ENCODE measurements around the gene LCE2D. TPM values are rescaled to one million over a fixed set of nuclear protein-coding genes. Genes with fewer than 3 reads are reported as not detected.
"Not testable (repeated sequence)": the region's sequence is repeated elsewhere in the genome, so short reads cannot be mapped to it uniquely, and the experiment has no call there.

LCE2D gene
- total and polyA plus RNA-seq, 2 experiments from 2014 or later = not detected

GRCh38 chr1:152666171-152666570 is 3.0 kb downstream of the LCE2D start:
- not testable (repeated sequence) for H3F3A ChIP-seq (replicated peaks; ENCODE audit: low read depth); H4K20me1 ChIP-seq (replicated peaks; ENCODE audit: insufficient read depth); H3K4me1 ChIP-seq (ENCODE audit: insufficient read depth); H3K9me3 Mint-ChIP-seq; ATAC-seq; H2AFZ ChIP-seq; H3K79me2 ChIP-seq (replicated peaks; ENCODE audit: insufficient read depth); H3K36me3 ChIP-seq (ENCODE audit: insufficient read depth); H3K4me2 ChIP-seq; H3K9me2 ChIP-seq (ENCODE audit: insufficient read depth); DNase-seq (ENCODE audit: low spot score); H3K36me3 Mint-ChIP-seq (ENCODE audit: low read depth); H3K27me3 ChIP-seq (ENCODE audit: insufficient read depth); H3K4me1 Mint-ChIP-seq; H3K4me3 Mint-ChIP-seq; H3K27me3 Mint-ChIP-seq (ENCODE audit: insufficient read depth, low read depth, poor library complexity); H3K4me3 ChIP-seq; H3K27ac Mint-ChIP-seq; H3K27ac ChIP-seq (ENCODE audit: low read depth)

DNA sequence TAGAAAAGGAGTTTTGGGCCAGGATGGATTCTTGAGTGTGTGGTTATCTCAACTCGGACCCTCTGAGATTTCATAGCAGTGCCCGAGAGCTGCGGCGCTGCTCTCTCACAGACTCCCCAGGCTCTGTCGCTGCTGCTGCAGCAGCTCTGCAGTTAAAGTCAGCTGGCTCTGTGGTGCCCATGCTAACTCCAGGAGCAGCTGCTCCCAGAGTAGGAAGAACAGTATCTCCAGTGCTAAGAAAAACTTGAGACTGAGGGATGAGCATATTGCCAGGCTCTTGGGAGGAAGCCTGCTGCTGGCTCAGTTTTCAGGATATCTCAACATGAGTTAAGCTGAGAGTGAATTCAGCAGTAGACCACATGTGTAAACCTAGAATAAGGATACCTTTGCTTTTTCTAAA is 4.5 kb downstream of the LCE2D start:
- no peaks in the 10 kb centered on the region for H3K36me3 ChIP-seq (ENCODE audit: insufficient read depth)
- TF ChIP-seq ZNF114 (CRISPR knock-in tag; IDR thresholded peaks at IDR 0.05) (no peak), CTCF (conservative IDR thresholded peaks at IDR 0.05; ENCODE audit: low read depth in 2 of 2) (no peak), ETS1 (IDR thresholded peaks at IDR 0.05) (no peak), ZNF331 (CRISPR knock-in tag; IDR thresholded peaks at IDR 0.05; ENCODE audit: low read depth) (no peak), NANOG (IDR thresholded peaks at IDR 0.05; ENCODE audit: borderline replicate concordance) (no peak), STAT1 (IDR thresholded peaks at IDR 0.05; ENCODE audit: unreplicated experiment) (no peak), ZNF462 (CRISPR knock-in tag; IDR thresholded peaks at IDR 0.05) (no peak), JUNB (IDR thresholded peaks at IDR 0.05; ENCODE audit: unreplicated experiment) (no peak), EZH2 (IDR thresholded peaks at IDR 0.05; ENCODE audit: low read depth, unreplicated experiment) (no peak)
- TF ChIP-seq, protein P1, sequence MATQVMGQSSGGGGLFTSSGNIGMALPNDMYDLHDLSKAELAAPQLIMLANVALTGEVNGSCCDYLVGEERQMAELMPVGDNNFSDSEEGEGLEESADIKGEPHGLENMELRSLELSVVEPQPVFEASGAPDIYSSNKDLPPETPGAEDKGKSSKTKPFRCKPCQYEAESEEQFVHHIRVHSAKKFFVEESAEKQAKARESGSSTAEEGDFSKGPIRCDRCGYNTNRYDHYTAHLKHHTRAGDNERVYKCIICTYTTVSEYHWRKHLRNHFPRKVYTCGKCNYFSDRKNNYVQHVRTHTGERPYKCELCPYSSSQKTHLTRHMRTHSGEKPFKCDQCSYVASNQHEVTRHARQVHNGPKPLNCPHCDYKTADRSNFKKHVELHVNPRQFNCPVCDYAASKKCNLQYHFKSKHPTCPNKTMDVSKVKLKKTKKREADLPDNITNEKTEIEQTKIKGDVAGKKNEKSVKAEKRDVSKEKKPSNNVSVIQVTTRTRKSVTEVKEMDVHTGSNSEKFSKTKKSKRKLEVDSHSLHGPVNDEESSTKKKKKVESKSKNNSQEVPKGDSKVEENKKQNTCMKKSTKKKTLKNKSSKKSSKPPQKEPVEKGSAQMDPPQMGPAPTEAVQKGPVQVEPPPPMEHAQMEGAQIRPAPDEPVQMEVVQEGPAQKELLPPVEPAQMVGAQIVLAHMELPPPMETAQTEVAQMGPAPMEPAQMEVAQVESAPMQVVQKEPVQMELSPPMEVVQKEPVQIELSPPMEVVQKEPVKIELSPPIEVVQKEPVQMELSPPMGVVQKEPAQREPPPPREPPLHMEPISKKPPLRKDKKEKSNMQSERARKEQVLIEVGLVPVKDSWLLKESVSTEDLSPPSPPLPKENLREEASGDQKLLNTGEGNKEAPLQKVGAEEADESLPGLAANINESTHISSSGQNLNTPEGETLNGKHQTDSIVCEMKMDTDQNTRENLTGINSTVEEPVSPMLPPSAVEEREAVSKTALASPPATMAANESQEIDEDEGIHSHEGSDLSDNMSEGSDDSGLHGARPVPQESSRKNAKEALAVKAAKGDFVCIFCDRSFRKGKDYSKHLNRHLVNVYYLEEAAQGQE (IDR thresholded peaks at IDR 0.05; ENCODE audit: unreplicated experiment) = no peak

More for the DNA sequence above, 4.5 kb downstream of the LCE2D start:
- Histone ChIP-seq H4K20me1 (replicated peaks; ENCODE audit: insufficient read depth) (no peaks in the 10 kb centered on the region), H3K79me2 (replicated peaks; ENCODE audit: insufficient read depth) (no peaks in the 10 kb centered on the region), H3K4me3 (no peak overlapping the region), H2AFZ (no peak overlapping the region), H3K4me1 (ENCODE audit: insufficient read depth) (no peaks in the 10 kb centered on the region), H3K27ac (ENCODE audit: low read depth) (no peak overlapping the region), H3K4me2 (no peak overlapping the region), H3F3A (replicated peaks; ENCODE audit: low read depth) (no peaks in the 10 kb centered on the region), H3K27me3 (ENCODE audit: insufficient read depth) (no peaks in the 10 kb centered on the region), H3K9me2 (ENCODE audit: insufficient read depth) (no peaks in the 10 kb centered on the region; the same call in 1 of the 2 replicates)
- Mint-ChIP-seq H3K36me3 (ENCODE audit: low read depth) (no peaks in the 10 kb centered on the region), H3K4me1 (no peaks in the 10 kb centered on the region), H3K9me3 (no peaks in the 10 kb centered on the region; the same call in 2 of the 3 replicates), H3K4me3 (no peak overlapping the region), H3K27ac (no peak overlapping the region), H3K27me3 (ENCODE audit: insufficient read depth, low read depth, poor library complexity) (peaks cover 1% of the 10 kb centered on the region)
- DNase-seq (ENCODE audit: low spot score) (no peak), ATAC-seq (no peak)

All from GM23338 (cell line).